Progenitor cell of endocrine pancreas (in vitro differentiated cells): ENCODE results near the gene PMEPA1. TPM values are rescaled to one million over a fixed set of nuclear protein-coding genes. Genes with fewer than 3 reads are reported as not detected.

Source experiments
- DNase-seq: peaks from one replicate; pipeline ENCODE4 v3.0.0; 2021; ENCODE audit warnings: low spot score; ENCODE audit not compliant: unreplicated experiment
- H3K27ac Mint-ChIP-seq: 2 replicates; pipeline ENCODE4 v1.8.0; 2021; ENCODE audit warnings: mild to moderate bottlenecking, moderate library complexity, mixed read lengths
- H3K27me3 Mint-ChIP-seq: 2 replicates; pipeline ENCODE4 v1.8.0; 2021; ENCODE audit warnings: mixed read lengths
- H3K36me3 Mint-ChIP-seq: 2 replicates; pipeline ENCODE4 v1.8.0; 2022; ENCODE audit warnings: mixed read lengths; ENCODE audit not compliant: insufficient read depth
- H3K4me1 Mint-ChIP-seq: 2 replicates; pipeline ENCODE4 v1.8.0; 2021; ENCODE audit warnings: low read depth, mixed read lengths
- H3K4me3 Mint-ChIP-seq: 2 replicates; pipeline ENCODE4 v1.8.0; 2021; ENCODE audit warnings: low read depth, mild to moderate bottlenecking, moderate library complexity, mixed read lengths
- H3K9me3 Mint-ChIP-seq: 2 replicates; pipeline ENCODE4 v1.8.0; 2021; ENCODE audit warnings: low read depth, mixed read lengths
- total RNA-seq: library from RNA; stranded (reverse); gene quantifications from 2 replicates; pipeline ENCODE4 v1.2.1, GENCODE V29; 2021
- TF ChIP-seq, protein P1 (sequence below): fragments of 200-600 bp; sonication (generic); IDR thresholded peaks from one replicate; pipeline ENCODE4 v1.5.0; 2021; ENCODE audit warnings: antibody characterized with exemption, mild to moderate bottlenecking; ENCODE audit not compliant: unreplicated experiment

PMEPA1 gene
- total RNA-seq, 1 donor from 2014 or later: 9.1 TPM

GRCh38 chr20:57711826-57712225, 2.0 kb upstream of the PMEPA1 start:
- no peak overlapping the region for H3K4me3 Mint-ChIP-seq
- TF ChIP-seq, protein P1, sequence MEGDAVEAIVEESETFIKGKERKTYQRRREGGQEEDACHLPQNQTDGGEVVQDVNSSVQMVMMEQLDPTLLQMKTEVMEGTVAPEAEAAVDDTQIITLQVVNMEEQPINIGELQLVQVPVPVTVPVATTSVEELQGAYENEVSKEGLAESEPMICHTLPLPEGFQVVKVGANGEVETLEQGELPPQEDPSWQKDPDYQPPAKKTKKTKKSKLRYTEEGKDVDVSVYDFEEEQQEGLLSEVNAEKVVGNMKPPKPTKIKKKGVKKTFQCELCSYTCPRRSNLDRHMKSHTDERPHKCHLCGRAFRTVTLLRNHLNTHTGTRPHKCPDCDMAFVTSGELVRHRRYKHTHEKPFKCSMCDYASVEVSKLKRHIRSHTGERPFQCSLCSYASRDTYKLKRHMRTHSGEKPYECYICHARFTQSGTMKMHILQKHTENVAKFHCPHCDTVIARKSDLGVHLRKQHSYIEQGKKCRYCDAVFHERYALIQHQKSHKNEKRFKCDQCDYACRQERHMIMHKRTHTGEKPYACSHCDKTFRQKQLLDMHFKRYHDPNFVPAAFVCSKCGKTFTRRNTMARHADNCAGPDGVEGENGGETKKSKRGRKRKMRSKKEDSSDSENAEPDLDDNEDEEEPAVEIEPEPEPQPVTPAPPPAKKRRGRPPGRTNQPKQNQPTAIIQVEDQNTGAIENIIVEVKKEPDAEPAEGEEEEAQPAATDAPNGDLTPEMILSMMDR: no peak
- H3K36me3 Mint-ChIP-seq: no peaks in the 10 kb centered on the region
- no peaks in the 10 kb centered on the region for H3K9me3 Mint-ChIP-seq
- DNase-seq: no peak
- peak overlapping the region; percentile 26 for H3K27ac Mint-ChIP-seq
- peaks cover 20% of the 10 kb centered on the region for H3K27me3 Mint-ChIP-seq
- H3K4me1 Mint-ChIP-seq: peaks cover 45% of the 10 kb centered on the region

DNA sequence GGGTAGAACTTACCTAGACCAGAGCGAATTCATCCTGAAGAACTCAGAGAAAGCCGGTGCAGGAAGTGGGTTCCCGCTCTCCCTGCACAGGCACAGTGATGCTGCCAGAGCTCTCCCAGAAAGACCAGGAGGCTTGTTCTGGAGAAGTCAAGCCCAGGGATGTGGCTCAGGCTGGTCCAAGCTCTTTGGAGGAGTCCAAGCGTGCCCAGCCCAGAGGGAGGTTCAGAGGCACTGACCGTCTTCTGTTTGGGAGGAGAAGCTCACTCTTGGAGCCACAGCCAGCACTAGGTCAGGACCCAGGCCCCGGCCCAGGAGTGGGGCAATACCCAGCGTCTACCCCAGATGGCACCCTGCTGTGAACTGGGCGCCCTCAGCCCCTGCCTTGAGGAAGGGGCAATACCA, 1.5 kb upstream of the PMEPA1 start:
- H3K4me1 Mint-ChIP-seq: peaks cover 45% of the 10 kb centered on the region
- H3K27me3 Mint-ChIP-seq: peaks cover 21% of the 10 kb centered on the region
- TF ChIP-seq, protein P1: peak; percentile 11
- H3K4me3 Mint-ChIP-seq: peak overlapping the region; percentile 86
- DNase-seq: no peak
- H3K27ac Mint-ChIP-seq: no peak overlapping the region
- no peaks in the 10 kb centered on the region for H3K9me3 Mint-ChIP-seq
- H3K36me3 Mint-ChIP-seq: no peaks in the 10 kb centered on the region

DNA sequence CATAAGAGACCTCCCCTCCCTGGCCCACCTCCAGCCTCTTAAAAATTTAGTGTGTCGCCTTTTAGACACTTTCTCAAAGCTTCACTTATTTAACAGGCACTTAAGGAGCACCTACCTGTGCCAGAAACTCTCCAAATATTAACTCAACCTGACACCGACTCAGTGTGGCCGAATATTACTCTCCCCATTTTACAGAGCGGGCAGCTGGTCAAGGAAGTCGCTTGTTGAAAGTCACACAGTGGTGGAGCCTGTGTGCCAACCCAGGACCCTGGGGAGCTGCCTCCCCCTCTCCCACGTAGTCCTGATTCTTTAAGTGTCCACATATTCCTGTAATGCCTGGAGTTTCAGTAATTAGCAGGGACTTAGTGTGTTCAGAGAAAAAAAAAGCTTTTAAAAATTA, 1.0 kb upstream of the PMEPA1 start:
- H3K9me3 Mint-ChIP-seq: no peaks in the 10 kb centered on the region
- peaks cover 45% of the 10 kb centered on the region for H3K4me1 Mint-ChIP-seq
- peak overlapping the region; percentile 89 for H3K27ac Mint-ChIP-seq
- DNase-seq: no peak
- TF ChIP-seq, protein P1: no peak
- H3K36me3 Mint-ChIP-seq: no peaks in the 10 kb centered on the region
- peaks cover 21% of the 10 kb centered on the region for H3K27me3 Mint-ChIP-seq
- peak overlapping the region; percentile 86 for H3K4me3 Mint-ChIP-seq

GRCh38 chr20:57708694-57709673, 831 bp downstream of the PMEPA1 start:
- no peak for DNase-seq
- peak overlapping the region; percentile 96 for H3K27ac Mint-ChIP-seq
- TF ChIP-seq, protein P1: no peak
- H3K4me3 Mint-ChIP-seq: peak overlapping the region; percentile 97
- H3K36me3 Mint-ChIP-seq: peaks cover 1% of the 10 kb centered on the region
- H3K27me3 Mint-ChIP-seq: peaks cover 18% of the 10 kb centered on the region
- peaks cover 56% of the 10 kb centered on the region for H3K4me1 Mint-ChIP-seq
- H3K9me3 Mint-ChIP-seq: no peaks in the 10 kb centered on the region

GRCh38 chr20:57707849-57708693, 1.7 kb downstream of the PMEPA1 start:
- H3K36me3 Mint-ChIP-seq: peaks cover 1% of the 10 kb centered on the region
- TF ChIP-seq, protein P1: no peak
- no peak for DNase-seq
- peak overlapping the region; percentile 96 for H3K27ac Mint-ChIP-seq
- no peaks in the 10 kb centered on the region for H3K9me3 Mint-ChIP-seq
- H3K4me3 Mint-ChIP-seq: peak overlapping the region; percentile 97
- peaks cover 52% of the 10 kb centered on the region for H3K4me1 Mint-ChIP-seq
- peaks cover 18% of the 10 kb centered on the region for H3K27me3 Mint-ChIP-seq
